A549 (cell line): ENCODE data around the gene ERV3-1. TPM values are rescaled to one million over a fixed set of nuclear protein-coding genes. Genes with fewer than 3 reads are reported as not detected.

ENCODE experiments used
- ATAC-seq, 2 experiments: fragments of 200-7000 bp in 1 of 2; fragments of >200 bp in 1 of 2; cut with Nextera tagmentation in 1 of 2; cut with Tn5 transposase in 1 of 2; 3 replicates each; pipeline versions ENCODE4 v1.8.0 to v1.9.1; 2018 to 2020; ENCODE audit warnings: mild to moderate bottlenecking in 1 of 2, moderate library complexity in 1 of 2
- CTCF ChIA-PET: fragments of 300-600 bp; sonication (Branson Sonifier 250); formaldehyde crosslinking; extraction: SDS; loops from one replicate; lab custom pipeline; 2021; ENCODE audit warnings: antibody characterized with exemption, inconsistent platforms; lab: Yijun Ruan, JAX
- POLR2A ChIA-PET: fragments of 350-600 bp; formaldehyde crosslinking; extraction: SDS; loops from one replicate; lab custom pipeline; 2021; ENCODE audit warnings: antibody characterized with exemption, inconsistent platforms; lab: Yijun Ruan, JAX
- DNase-seq, 2 experiments: peaks; one replicate each; pipeline versions ENCODE4 v3.0.0 to v3.0.0-alpha.2; 2011 to 2016; ENCODE audit warnings: low read depth in 1 of 2, low spot score in 1 of 2
- FAIRE-seq: peaks from 2 replicates; lab custom pipeline; 2011; peaks lifted over from hg19 to GRCh38; lab: Jason Lieb, UNC
- H3K27ac ChIP-seq, 2 experiments: fragments of >200 bp; sonication (Bioruptor Twin); formaldehyde crosslinking; 3 replicates each; pipeline ENCODE4 v1.5.1; 2016 to 2017
- H3K4me1 ChIP-seq: fragments of >200 bp; sonication (Bioruptor Twin); formaldehyde crosslinking; 3 replicates; pipeline ENCODE4 v1.6.1; 2016
- H3K4me2 ChIP-seq: fragments of >200 bp; sonication (Bioruptor Twin); formaldehyde crosslinking; 3 replicates; pipeline ENCODE4 v1.6.1; 2016
- H3K4me3 ChIP-seq: fragments of >200 bp; sonication (Bioruptor Twin); formaldehyde crosslinking; 3 replicates; pipeline ENCODE4 v1.5.1; 2016
- H3K9me3 ChIP-seq: fragments of >200 bp; sonication (Bioruptor Twin); formaldehyde crosslinking; 3 replicates; pipeline ENCODE4 v1.6.1; 2016
- ATOH8 ChIP-seq: fragments of 250-450 bp; sonication (Bioruptor Pico); IDR thresholded peaks from 2 replicates; pipeline ENCODE4 v1.5.0; 2020; ENCODE audit warnings: low read depth, mild to moderate bottlenecking, moderate library complexity
- BCL3 ChIP-seq: fragments of >200 bp; sonication (Bioruptor Twin); formaldehyde crosslinking; IDR thresholded peaks from 3 replicates; pipeline ENCODE4 v1.6.1; 2016
- CHD4 ChIP-seq: fragments of 200-600 bp; sonication (generic); IDR thresholded peaks from 2 replicates; pipeline ENCODE4 v1.6.1; 2016; ENCODE audit warnings: antibody characterized with exemption, mild to moderate bottlenecking, borderline replicate concordance
- E2F6 ChIP-seq: IDR thresholded peaks from 2 replicates; pipeline ENCODE4 v1.6.1; 2012; ENCODE audit warnings: low read depth, borderline replicate concordance
- EP300 ChIP-seq, 2 experiments: fragments of >200 bp; sonication (Bioruptor Twin); formaldehyde crosslinking; IDR thresholded peaks; 2 replicates in 1 of 2; 3 replicates in 1 of 2; pipeline ENCODE4 v1.6.1; 2016 to 2017
- FOSB ChIP-seq: fragments of 250-450 bp; sonication (Bioruptor Pico); IDR thresholded peaks from 2 replicates; pipeline ENCODE4 v1.5.0; 2020; ENCODE audit warnings: mild to moderate bottlenecking, moderate library complexity
- HDAC2 ChIP-seq: fragments of 200-600 bp; sonication (generic); IDR thresholded peaks from 2 replicates; pipeline ENCODE4 v1.6.1; 2016
- HEYL ChIP-seq: fragments of 250-450 bp; sonication (Bioruptor Pico); IDR thresholded peaks from 2 replicates; pipeline ENCODE4 v1.8.0; 2021; ENCODE audit warnings: mild to moderate bottlenecking, moderate library complexity
- NPAS2 ChIP-seq: fragments of 250-450 bp; sonication (Bioruptor Pico); IDR thresholded peaks from 2 replicates; pipeline ENCODE4 v1.8.0; 2022; ENCODE audit warnings: mild to moderate bottlenecking, moderate library complexity, borderline replicate concordance
- PBX3 ChIP-seq: IDR thresholded peaks from 2 replicates; pipeline ENCODE4 v1.6.1; 2012
- PHF8 ChIP-seq: fragments of 200-600 bp; sonication (generic); IDR thresholded peaks from 2 replicates; pipeline ENCODE4 v1.6.1; 2016; ENCODE audit warnings: low read depth, mild to moderate bottlenecking, antibody characterized with exemption, moderate library complexity, borderline replicate concordance
- RAD21 ChIP-seq, 2 experiments: fragments of >200 bp in 1 of 2; sonication (Bioruptor Twin) in 1 of 2; formaldehyde crosslinking in 1 of 2; IDR thresholded peaks in 1 of 2; conservative IDR thresholded peaks in 1 of 2; 2 replicates in 1 of 2; 3 replicates in 1 of 2; pipeline ENCODE4 v1.6.1; 2012 to 2018; ENCODE audit warnings: inconsistent platforms in 1 of 2
- RARB ChIP-seq: fragments of 250-450 bp; sonication (Bioruptor Pico); IDR thresholded peaks from 2 replicates; pipeline ENCODE4 v1.8.0; 2021; ENCODE audit warnings: mild to moderate bottlenecking, moderate library complexity
- REST ChIP-seq: fragments of 200-600 bp; sonication (generic); IDR thresholded peaks from 2 replicates; pipeline ENCODE4 v1.6.1; 2016; ENCODE audit warnings: antibody characterized with exemption, mild to moderate bottlenecking, moderate library complexity
- USF2 ChIP-seq: fragments of 450-650 bp; IDR thresholded peaks from 2 replicates; pipeline ENCODE4 v1.6.1; 2014; ENCODE audit warnings: antibody characterized with exemption
- ZC3H11A ChIP-seq: fragments of 450-650 bp; IDR thresholded peaks from 2 replicates; pipeline ENCODE4 v1.6.1; 2014; ENCODE audit warnings: antibody characterized with exemption, mild to moderate bottlenecking
- ZFP36 ChIP-seq: fragments of 450-650 bp; IDR thresholded peaks from 2 replicates; pipeline ENCODE4 v1.6.1; 2014; ENCODE audit warnings: borderline replicate concordance; ENCODE audit not compliant: partially characterized antibody
- WGBS: methylation state at CpG from one replicate; pipeline ENCODE4 v1.1.6; 2017; ENCODE audit errors: missing lambda C conversion rate; 5-methylcytosine and 5-hydroxymethylcytosine counted together
- polyA plus RNA-seq, 4 experiments: library from polyadenylated mRNA; depleted of rRNA in 3 of 4; stranded (reverse); fragments of >200 nt; fragmentation: RNase III in 1 of 4; extraction: RNeasy Plus Mini Kit Qiagen cat#74134 plus additional on column Dnase treatment in 1 of 4; gene quantifications; 2 replicates in 3 of 4; 3 replicates in 1 of 4; pipeline ENCODE4 v1.2.3, GENCODE V29; 2011 to 2017

Gene ERV3-1
- polyA plus RNA-seq, 2 of the 4 experiments (the other 2 are of a cell fraction): 5.0 to 5.8 TPM

GRCh38 chr7:64997164-64997908 is 9.2 kb downstream of the ERV3-1 start:
- peaks cover 88% of the 10 kb centered on the region for H3K9me3 ChIP-seq
- no peak overlapping the region for H3K4me2 ChIP-seq
- no peak for ATAC-seq
- ChIA-PET CTCF (no interaction called here), POLR2A (no interaction called here)
- H3K4me1 ChIP-seq: no peaks in the 10 kb centered on the region
- 77% methylated on average over 12 of the region's 12 CpGs for WGBS
- no peak for FAIRE-seq
- DNase-seq: no peak
- H3K4me3 ChIP-seq: no peak overlapping the region
- no peak for TF ChIP-seq BCL3
- TF ChIP-seq RARB (CRISPR knock-in tag): no peak
- no peak for TF ChIP-seq USF2
- TF ChIP-seq REST: no peak
- H3K27ac ChIP-seq: no peak overlapping the region

GRCh38 chr7:64996305-64996704 is 10.2 kb downstream of the ERV3-1 start:
- CTCF ChIA-PET: no interaction called here
- no peak for ATAC-seq
- H3K27ac ChIP-seq: no peak overlapping the region
- no peaks in the 10 kb centered on the region for H3K4me1 ChIP-seq
- peaks cover 88% of the 10 kb centered on the region for H3K9me3 ChIP-seq
- 100% methylated on average over 2 of the region's 2 CpGs for WGBS
- TF ChIP-seq RARB (CRISPR knock-in tag) (no peak), ZFP36 (no peak), ZC3H11A (no peak), USF2 (no peak), E2F6 (no peak), FOSB (CRISPR knock-in tag) (no peak), PBX3 (no peak), PHF8 (no peak), ATOH8 (CRISPR knock-in tag) (no peak), NPAS2 (no peak), RAD21 (conservative IDR thresholded peaks at IDR 0.05 in 1 of 2, IDR thresholded peaks at IDR 0.05 in 1 of 2) (no peak), HDAC2 (no peak), EP300 (IDR thresholded peaks at IDR 0.05) (no peak), CHD4 (no peak), HEYL (no peak)
- no peak overlapping the region for H3K4me3 ChIP-seq
- no peak overlapping the region for H3K4me2 ChIP-seq
- no peak for DNase-seq
- FAIRE-seq: no peak
- POLR2A ChIA-PET: no interaction called here
